Gastrocnemius medialis (tissue), 4 donors: ENCODE data around the gene KIR3DL3.
"Not testable (repeated sequence)": the region's sequence is repeated elsewhere in the genome, so short reads cannot be mapped to it uniquely, and the experiment has no call there.

Source experiments
- CTCF ChIP-seq, 5 experiments: fragments of 450-650 bp in 3 of 5; fragments of 200-600 bp in 2 of 5; sonication (generic) in 2 of 5; IDR thresholded peaks in 4 of 5; conservative IDR thresholded peaks in 1 of 5; 1 replicate in 4 of 5; 2 replicates in 1 of 5; pipeline ENCODE4 v1.5.1; 2016 to 2019; ENCODE audit warnings: antibody characterized with exemption in 5 of 5, mild to moderate bottlenecking in 3 of 5, moderate library complexity in 3 of 5
- POLR2A ChIP-seq, 2 donors: fragments of 450-650 bp; IDR thresholded peaks; one replicate each; pipeline ENCODE4 v1.6.1; 2017; ENCODE audit warnings: antibody characterized with exemption in 2 of 2, mild to moderate bottlenecking in 2 of 2, moderate library complexity in 2 of 2

- TF ChIP-seq CTCF (IDR thresholded peaks at IDR 0.05 in 4 of 5, conservative IDR thresholded peaks at IDR 0.05 in 1 of 5); POLR2A (IDR thresholded peaks at IDR 0.05): not testable (repeated sequence)
These were observed 42.2 kb downstream of the KIR3DL3 start for GRCh38 chr19:54766464-54766863.
